Non-pigmented ciliary epithelial cell (primary cell): Measurements from ENCODE around the gene TNFRSF25.

Source experiments
- DNase-seq: peaks from one replicate; pipeline ENCODE4 v3.0.0-alpha.2; 2010; ENCODE audit warnings: low read depth

TNFRSF25 gene

DNA sequence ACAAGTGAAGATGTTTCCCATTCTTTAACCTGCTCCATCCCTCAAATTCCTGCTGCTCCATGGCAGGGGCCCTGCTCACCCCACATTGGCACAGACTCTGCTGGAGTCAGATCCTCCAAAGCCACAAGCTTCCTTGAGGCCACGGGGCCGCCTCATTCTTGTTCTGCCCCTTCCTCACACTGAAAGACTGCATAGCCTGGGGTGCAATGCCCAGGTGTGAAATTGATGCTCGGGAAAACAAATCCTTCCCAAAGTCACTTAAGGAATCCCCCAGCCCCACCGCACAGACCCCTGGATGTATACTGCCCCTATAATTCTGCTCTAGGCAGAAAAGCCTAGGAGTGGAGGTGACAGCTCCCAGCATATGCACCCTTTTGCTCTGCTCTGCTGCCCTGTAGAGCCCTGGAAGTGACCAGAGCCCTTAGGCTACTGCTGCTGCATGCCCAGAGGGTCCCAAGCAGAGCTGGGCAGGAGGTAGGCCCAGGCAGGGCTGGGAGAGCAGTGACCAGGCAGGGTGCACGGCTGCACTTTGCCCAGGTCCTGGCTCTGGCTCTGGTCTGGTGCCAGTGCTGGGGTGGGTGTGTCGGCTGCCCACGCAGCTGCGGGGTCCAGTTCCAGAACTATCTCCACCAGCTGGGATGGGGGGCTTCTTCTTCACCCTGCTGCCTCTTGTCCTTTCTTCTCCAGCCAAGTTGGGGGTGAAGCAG lies 47.9 kb downstream of the TNFRSF25 start:
- DNase-seq = no peak

DNA sequence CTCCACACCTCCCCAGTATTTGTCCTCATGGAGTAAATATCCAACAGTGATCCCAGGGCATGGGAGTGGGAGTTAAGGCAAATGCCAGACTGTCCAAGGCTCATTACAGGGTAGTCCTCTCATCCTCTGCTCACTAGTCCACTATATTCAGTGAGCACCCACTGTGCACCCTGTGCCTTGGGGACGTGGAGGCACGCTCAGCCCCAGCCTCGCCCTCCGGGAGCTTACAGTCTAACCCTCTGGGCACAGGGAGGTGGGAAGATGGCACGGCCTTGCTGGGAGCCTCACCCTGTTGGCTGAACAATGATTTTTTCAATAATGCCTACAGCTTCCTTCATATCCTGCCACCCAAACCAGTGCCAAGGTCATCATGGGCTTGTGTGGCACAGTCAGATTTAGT lies 49.1 kb downstream of the TNFRSF25 start:
- DNase-seq = no peak

DNA sequence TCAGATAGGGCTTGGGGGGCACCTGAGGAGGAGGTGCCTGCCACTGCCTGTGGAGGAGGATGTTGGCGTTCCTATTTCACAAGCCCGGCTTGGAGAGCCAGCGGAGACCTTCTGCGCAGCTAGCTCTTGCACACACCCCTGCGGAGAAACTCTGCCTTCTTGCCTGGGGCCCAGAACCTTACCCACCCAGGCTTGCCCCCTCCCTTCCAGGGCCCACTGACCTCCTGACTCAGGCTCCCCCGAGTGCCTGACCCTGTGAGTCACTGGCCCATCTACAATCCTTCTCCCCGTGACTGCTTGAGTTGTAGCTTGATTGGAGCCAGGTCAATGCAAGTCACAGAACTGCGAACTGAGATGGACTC lies 49.7 kb downstream of the TNFRSF25 start:
- DNase-seq = no peak

DNA sequence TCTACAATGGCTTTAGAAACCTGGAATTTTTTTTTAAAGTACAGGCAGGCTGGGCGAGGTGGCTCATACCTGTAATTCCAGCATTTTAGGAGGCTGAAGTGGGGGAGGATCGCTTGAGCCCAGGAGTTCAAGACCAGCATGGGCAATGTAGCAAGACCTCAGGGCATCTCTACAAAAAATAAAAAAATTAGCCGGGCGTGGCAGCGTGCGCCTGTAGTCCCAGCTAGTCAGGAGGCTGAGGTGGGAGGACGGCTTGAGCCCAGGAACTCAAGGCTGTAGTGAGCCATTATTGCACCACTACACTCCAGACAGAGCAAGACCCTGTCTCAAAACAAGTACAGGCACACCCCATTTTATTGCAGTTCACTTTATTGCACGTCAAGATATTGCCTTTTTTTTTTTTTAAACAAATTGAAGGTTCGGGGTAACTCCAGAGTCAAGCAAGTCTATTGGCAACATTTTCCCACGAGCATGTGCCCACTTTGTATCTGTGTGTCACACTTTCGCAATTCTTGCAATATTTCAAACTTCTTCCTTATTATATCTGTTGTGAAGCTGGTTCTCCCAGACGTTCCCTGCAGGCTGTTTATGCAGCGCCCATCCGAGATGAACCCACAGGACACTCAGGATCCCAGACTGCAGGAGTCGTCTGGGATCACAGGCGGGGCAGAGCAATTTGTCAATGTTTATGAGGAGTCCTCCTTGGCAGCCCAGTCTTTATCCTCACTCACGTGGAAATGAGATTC lies 50.9 kb downstream of the TNFRSF25 start:
- DNase-seq = no peak

DNA sequence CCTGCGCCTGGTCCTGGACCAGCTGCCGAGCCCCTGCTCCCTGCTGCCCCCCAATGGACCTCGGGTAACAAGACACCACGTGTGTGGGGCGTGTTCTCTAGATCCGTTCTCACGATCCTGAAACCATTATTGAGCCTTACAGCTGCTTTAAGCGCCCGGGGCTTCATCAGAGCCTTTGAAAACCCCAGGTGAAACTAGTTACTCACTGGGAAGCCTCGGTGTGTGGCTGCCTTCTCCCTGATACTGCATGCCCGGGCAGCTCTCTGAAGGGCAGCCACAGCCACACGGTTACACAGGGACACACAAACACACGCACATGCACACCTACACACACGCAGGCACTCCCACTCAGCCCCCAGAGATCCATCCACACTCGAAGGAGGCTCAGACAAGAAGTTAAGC lies 51.5 kb downstream of the TNFRSF25 start:
- DNase-seq = no peak

DNA sequence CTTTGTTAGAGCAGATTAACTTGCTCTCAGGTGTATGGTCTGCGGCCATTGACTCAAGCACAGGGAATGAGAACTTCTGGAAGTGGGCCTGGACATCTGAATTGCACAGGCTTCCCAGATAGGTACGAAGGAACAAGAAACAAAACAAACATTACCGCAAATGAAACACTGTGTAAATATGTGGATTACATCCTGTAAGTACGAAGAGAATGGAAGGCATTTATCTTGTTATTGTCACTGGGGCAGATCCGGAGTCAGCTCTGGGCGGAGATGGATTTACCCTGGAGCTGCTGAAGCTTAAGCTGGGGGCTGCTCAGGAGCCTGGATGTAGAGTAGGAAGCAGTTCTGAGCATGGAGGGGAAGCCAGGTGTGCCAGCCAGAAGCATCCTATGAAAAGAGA lies 53.1 kb downstream of the TNFRSF25 start:
- DNase-seq = no peak
